ENCODE results near the gene VPS37B.
A peak's percentile ranks its signal among the peaks of the same experiment; 100 is the strongest.
"Not testable (repeated sequence)": the region's sequence is repeated elsewhere in the genome, so short reads cannot be mapped to it uniquely, and the experiment has no call there.

The VPS37B gene

GRCh38 chr12:122880668-122881067, 15.3 kb downstream of the VPS37B start:
- DNase-seq, result peak; percentile 34

GRCh38 chr12:122880155-122880667, 15.7 kb downstream of the VPS37B start:
- no peak for DNase-seq

GRCh38 chr12:122878780-122879612, 16.9 kb downstream of the VPS37B start:
- no peak for DNase-seq

GRCh38 chr12:122876731-122877130, 19.2 kb downstream of the VPS37B start:
- DNase-seq, result peak; percentile 30

GRCh38 chr12:122876281-122876680, 19.6 kb downstream of the VPS37B start:
- DNase-seq, result not testable (repeated sequence)

- no peak for DNase-seq
These were observed 20.2 kb downstream of the VPS37B start for GRCh38 chr12:122875590-122876220.

GRCh38 chr12:122874081-122874480, 21.8 kb downstream of the VPS37B start:
- DNase-seq, result no peak

- DNase-seq, result no peak
These were observed 22.4 kb downstream of the VPS37B start for GRCh38 chr12:122873540-122873939.

GRCh38 chr12:122872815-122873361, 23.0 kb downstream of the VPS37B start:
- no peak for DNase-seq

- DNase-seq, result peak; percentile 97
These were observed 23.8 kb downstream of the VPS37B start for GRCh38 chr12:122871851-122872780.

GRCh38 chr12:122870867-122871664, 24.9 kb downstream of the VPS37B start:
- DNase-seq, result no peak

GRCh38 chr12:122870163-122870842, 25.6 kb downstream of the VPS37B start:
- DNase-seq, result no peak

- DNase-seq, result no peak
These were observed 26.5 kb downstream of the VPS37B start for GRCh38 chr12:122869207-122869973.

GRCh38 chr12:122868471-122869177, 27.3 kb downstream of the VPS37B start:
- DNase-seq, result no peak

GRCh38 chr12:122867691-122868461, 28.0 kb downstream of the VPS37B start:
- DNase-seq, result no peak

GRCh38 chr12:122866950-122867607, 28.8 kb downstream of the VPS37B start:
- DNase-seq, result no peak

GRCh38 chr12:122866379-122866778, 29.5 kb downstream of the VPS37B start:
- DNase-seq, result no peak

Data from NCI-H146 (cell line).